ENCODE measurements around the gene S1PR3. TPM values are rescaled to one million over a fixed set of nuclear protein-coding genes. Genes with fewer than 3 reads are reported as not detected.

Gene S1PR3
- total RNA-seq, 1 experiment from 2014 or later = 2.8 TPM

DNA sequence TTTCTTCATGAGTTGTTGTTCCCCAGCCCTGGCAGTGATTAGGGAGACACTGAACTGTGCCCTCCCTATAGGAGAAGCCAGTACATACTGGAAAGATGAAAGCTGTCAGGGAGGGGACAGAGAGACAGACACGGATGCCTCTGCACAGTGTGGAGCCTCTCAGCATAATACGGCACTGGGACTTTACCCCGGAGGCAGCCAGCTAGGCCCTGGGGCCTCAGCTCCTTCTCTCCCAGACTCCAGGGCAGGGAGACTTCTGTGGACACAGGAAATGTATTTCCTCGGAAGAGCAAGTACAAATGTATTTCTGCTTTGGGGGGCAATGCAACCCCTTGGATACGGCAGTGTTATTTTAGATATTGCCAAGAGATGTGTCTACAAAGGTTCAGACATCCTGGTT is 62.0 kb downstream of the S1PR3 start:
- ChIA-PET POLR2A (no interaction called here), CTCF (interaction anchor here (0.6 kb wide), 1 partner anchor 10 kb away, joined by 3 read pairs; no protein-coding TSS in a partner anchor)
- Mint-ChIP-seq H3K36me3 (ENCODE audit: insufficient read depth, unreplicated experiment) (no peaks in the 10 kb centered on the region), H3K27ac (ENCODE audit: low read depth, unreplicated experiment) (no peak overlapping the region), H3K4me3 (ENCODE audit: unreplicated experiment) (no peak overlapping the region), H3K9me3 (ENCODE audit: unreplicated experiment) (no peaks in the 10 kb centered on the region), H3K4me1 (ENCODE audit: insufficient read depth, unreplicated experiment) (no peaks in the 10 kb centered on the region), H3K27me3 (ENCODE audit: insufficient read depth, unreplicated experiment) (no peaks in the 10 kb centered on the region)
- intact Hi-C loops (cut with micrococcal nuclease) = no loop called here
- no peak for DNase-seq (ENCODE audit: unreplicated experiment)
- TF ChIP-seq, protein P1, sequence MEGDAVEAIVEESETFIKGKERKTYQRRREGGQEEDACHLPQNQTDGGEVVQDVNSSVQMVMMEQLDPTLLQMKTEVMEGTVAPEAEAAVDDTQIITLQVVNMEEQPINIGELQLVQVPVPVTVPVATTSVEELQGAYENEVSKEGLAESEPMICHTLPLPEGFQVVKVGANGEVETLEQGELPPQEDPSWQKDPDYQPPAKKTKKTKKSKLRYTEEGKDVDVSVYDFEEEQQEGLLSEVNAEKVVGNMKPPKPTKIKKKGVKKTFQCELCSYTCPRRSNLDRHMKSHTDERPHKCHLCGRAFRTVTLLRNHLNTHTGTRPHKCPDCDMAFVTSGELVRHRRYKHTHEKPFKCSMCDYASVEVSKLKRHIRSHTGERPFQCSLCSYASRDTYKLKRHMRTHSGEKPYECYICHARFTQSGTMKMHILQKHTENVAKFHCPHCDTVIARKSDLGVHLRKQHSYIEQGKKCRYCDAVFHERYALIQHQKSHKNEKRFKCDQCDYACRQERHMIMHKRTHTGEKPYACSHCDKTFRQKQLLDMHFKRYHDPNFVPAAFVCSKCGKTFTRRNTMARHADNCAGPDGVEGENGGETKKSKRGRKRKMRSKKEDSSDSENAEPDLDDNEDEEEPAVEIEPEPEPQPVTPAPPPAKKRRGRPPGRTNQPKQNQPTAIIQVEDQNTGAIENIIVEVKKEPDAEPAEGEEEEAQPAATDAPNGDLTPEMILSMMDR (IDR thresholded peaks at IDR 0.05; ENCODE audit: unreplicated experiment) = no peak
- no TSS peak for BruUV-seq (replicated peaks)

Other genes with a start within 250 kb of the S1PR3 start
- 0.02 and 0.32 TPM in 2 replicates for gene SHC3, start 187.3 kb downstream of the S1PR3 start, total RNA-seq (2022)

Data from MCF 10A (cell line).